Left ventricle myocardium superior (tissue), 1 donor: ENCODE results near the gene TMEM92. TPM values are rescaled to one million over a fixed set of nuclear protein-coding genes. Genes with fewer than 3 reads are reported as not detected.
"Not testable (repeated sequence)": the region's sequence is repeated elsewhere in the genome, so short reads cannot be mapped to it uniquely, and the experiment has no call there.

Source experiments
- ATAC-seq: fragments of 200-7000 bp; cut with Tn5 transposase; one replicate; pipeline ENCODE4 v1.9.1; 2020; ENCODE audit warnings: mild to moderate bottlenecking, moderate library complexity
- DNase-seq: peaks from one replicate; pipeline ENCODE4 v3.0.0-alpha.2; 2020
- intact Hi-C: fragments of 100-400 bp; cut with micrococcal nuclease; formaldehyde crosslinking; loops from one replicate; pipeline ENCODE4 v1.11.0; 2022
- total RNA-seq: library from RNA; stranded (reverse); fragmentation: NEBNext Ultra II Directional; extraction: Animal tissue kit (Norgen Biotek cat#: 25700); gene quantifications from one replicate; pipeline ENCODE4 v1.2.1, GENCODE V29; 2021
- donor health status: DM: no; HTN: yes; CAD: no; lungs with severe emphysema.

The TMEM92 gene
- total RNA-seq, 1 donor from 2014 or later, result not detected

- intact Hi-C loops, result no loop called here
- DNase-seq, result peak; percentile 68
These were observed 15.9 kb downstream of the TMEM92 start for GRCh38 chr17:50289991-50290702.

GRCh38 chr17:50290933-50291332 is 16.7 kb downstream of the TMEM92 start:
- intact Hi-C loops, result no loop called here
- DNase-seq (no peak), ATAC-seq (no peak)

More at GRCh38 chr17:50289991-50290702, 15.9 kb downstream of the TMEM92 start:
- ATAC-seq, result peak; percentile 95

GRCh38 chr17:50292465-50292864 is 18.2 kb downstream of the TMEM92 start:
- ATAC-seq (no peak), DNase-seq (no peak)
- intact Hi-C loops, result no loop called here

GRCh38 chr17:50295021-50295420 is 20.8 kb downstream of the TMEM92 start:
- intact Hi-C loops, result no loop called here
- ATAC-seq, result no peak

GRCh38 chr17:50297407-50297865 is 23.2 kb downstream of the TMEM92 start:
- DNase-seq (peak; percentile 84), ATAC-seq (peak; percentile 96)
- intact Hi-C loops, result no loop called here

More at GRCh38 chr17:50295021-50295420, 20.8 kb downstream of the TMEM92 start:
- no peak for DNase-seq

GRCh38 chr17:50298018-50298417 is 23.8 kb downstream of the TMEM92 start:
- intact Hi-C loops, result no loop called here
- no peak for DNase-seq
- no peak for ATAC-seq

GRCh38 chr17:50299776-50300175 is 25.5 kb downstream of the TMEM92 start:
- no peak for ATAC-seq
- intact Hi-C loops, result no loop called here

GRCh38 chr17:50300824-50301223 is 26.6 kb downstream of the TMEM92 start:
- ATAC-seq, intact Hi-C loops, DNase-seq: not testable (repeated sequence)

More at GRCh38 chr17:50299776-50300175, 25.5 kb downstream of the TMEM92 start:
- DNase-seq, result no peak

GRCh38 chr17:50301891-50302584 is 27.8 kb downstream of the TMEM92 start:
- intact Hi-C loops, result no loop called here
- ATAC-seq, result no peak

GRCh38 chr17:50303051-50303450 is 28.8 kb downstream of the TMEM92 start:
- ATAC-seq (no peak), DNase-seq (no peak)
- intact Hi-C loops, result no loop called here

More at GRCh38 chr17:50301891-50302584, 27.8 kb downstream of the TMEM92 start:
- no peak for DNase-seq

- intact Hi-C loops, result no loop called here
- no peak for DNase-seq
These were observed 29.3 kb downstream of the TMEM92 start for GRCh38 chr17:50303596-50303995.

GRCh38 chr17:50304781-50305404 is 30.6 kb downstream of the TMEM92 start:
- DNase-seq (no peak), ATAC-seq (peak; percentile 35)
- intact Hi-C loops, result no loop called here

More at GRCh38 chr17:50303596-50303995, 29.3 kb downstream of the TMEM92 start:
- ATAC-seq, result no peak

GRCh38 chr17:50307654-50308053 is 33.4 kb downstream of the TMEM92 start:
- no peak for ATAC-seq
- DNase-seq, result no peak
- intact Hi-C loops, result no loop called here

GRCh38 chr17:50308666-50309065 is 34.4 kb downstream of the TMEM92 start:
- no peak for ATAC-seq
- intact Hi-C loops, result no loop called here

GRCh38 chr17:50310455-50311111 is 36.3 kb downstream of the TMEM92 start:
- ATAC-seq (no peak), DNase-seq (no peak)
- intact Hi-C loops, result no loop called here

More at GRCh38 chr17:50308666-50309065, 34.4 kb downstream of the TMEM92 start:
- DNase-seq, result no peak

- DNase-seq, result no peak
- ATAC-seq, result no peak
- intact Hi-C loops, result no loop called here
These were observed 36.8 kb downstream of the TMEM92 start for GRCh38 chr17:50311112-50311460.

GRCh38 chr17:50311483-50311882 is 37.2 kb downstream of the TMEM92 start:
- intact Hi-C loops, result no loop called here
- DNase-seq, result no peak
- ATAC-seq, result no peak

- DNase-seq (no peak), ATAC-seq (no peak)
- intact Hi-C loops, result no loop called here
These were observed 38.0 kb downstream of the TMEM92 start for GRCh38 chr17:50312308-50312707.

GRCh38 chr17:50314456-50315011 is 40.3 kb downstream of the TMEM92 start:
- intact Hi-C loops, result no loop called here
- ATAC-seq (no peak), DNase-seq (no peak)
